Activated CD8-positive, alpha-beta memory T cell treated with anti-CD3 and anti-CD28 coated beads, Interleukin-2, amount 50 U/mL, for 48 hours (primary cell): Measurements from ENCODE around the gene NOTCH1.
A peak's percentile ranks its signal among the peaks of the same experiment; 100 is the strongest.
"Not testable (repeated sequence)": the region's sequence is repeated elsewhere in the genome, so short reads cannot be mapped to it uniquely, and the experiment has no call there.

Experiments
- DNase-seq: peaks from one replicate; pipeline ENCODE4 v3.0.0-alpha.2; 2020

Gene NOTCH1

GRCh38 chr9:136545965-136546696 lies at the start of gene NOTCH1:
Gene NOTCH1 (minus strand): TSS chr9:136546048. CDS start chr9:136545786, 262 bp downstream.
- DNase-seq, result peak; percentile 92

- no peak for DNase-seq
Measured at GRCh38 chr9:136594492-136594891, 48.6 kb upstream of the NOTCH1 start.

GRCh38 chr9:136593581-136593980 lies 47.7 kb upstream of the NOTCH1 start:
- DNase-seq, result no peak

- DNase-seq, result no peak
Measured at GRCh38 chr9:136592666-136593065, 46.8 kb upstream of the NOTCH1 start.

GRCh38 chr9:136590821-136591752 lies 45.2 kb upstream of the NOTCH1 start:
- no peak for DNase-seq

GRCh38 chr9:136589766-136590763 lies 44.2 kb upstream of the NOTCH1 start:
- no peak for DNase-seq

- peak; percentile 61 for DNase-seq
Measured at GRCh38 chr9:136588663-136589464, 43.0 kb upstream of the NOTCH1 start.

GRCh38 chr9:136587944-136588662 lies 42.3 kb upstream of the NOTCH1 start:
- no peak for DNase-seq

- no peak for DNase-seq
Measured at GRCh38 chr9:136587145-136587943, 41.5 kb upstream of the NOTCH1 start.

GRCh38 chr9:136586391-136586953 lies 40.6 kb upstream of the NOTCH1 start:
- no peak for DNase-seq

- no peak for DNase-seq
Measured at GRCh38 chr9:136585531-136586120, 39.8 kb upstream of the NOTCH1 start.

- no peak for DNase-seq
Measured at GRCh38 chr9:136584934-136585333, 39.1 kb upstream of the NOTCH1 start.

GRCh38 chr9:136584401-136584932 lies 38.6 kb upstream of the NOTCH1 start:
- no peak for DNase-seq

- DNase-seq, result no peak
Measured at GRCh38 chr9:136582977-136583735, 37.3 kb upstream of the NOTCH1 start.

GRCh38 chr9:136581614-136582447 lies 36.0 kb upstream of the NOTCH1 start:
- no peak for DNase-seq

GRCh38 chr9:136579650-136580219 lies 33.9 kb upstream of the NOTCH1 start:
- not testable (repeated sequence) for DNase-seq
